ENCODE results near the gene LHFPL3. TPM values are rescaled to one million over a fixed set of nuclear protein-coding genes. Genes with fewer than 3 reads are reported as not detected.

The LHFPL3 gene
- total and polyA plus RNA-seq, 9 of the 15 experiments (the other 6 are each of a cell fraction or from before 2014, with no cell fraction given) = 0.21 to 0.52 TPM; not detected in 7

DNA sequence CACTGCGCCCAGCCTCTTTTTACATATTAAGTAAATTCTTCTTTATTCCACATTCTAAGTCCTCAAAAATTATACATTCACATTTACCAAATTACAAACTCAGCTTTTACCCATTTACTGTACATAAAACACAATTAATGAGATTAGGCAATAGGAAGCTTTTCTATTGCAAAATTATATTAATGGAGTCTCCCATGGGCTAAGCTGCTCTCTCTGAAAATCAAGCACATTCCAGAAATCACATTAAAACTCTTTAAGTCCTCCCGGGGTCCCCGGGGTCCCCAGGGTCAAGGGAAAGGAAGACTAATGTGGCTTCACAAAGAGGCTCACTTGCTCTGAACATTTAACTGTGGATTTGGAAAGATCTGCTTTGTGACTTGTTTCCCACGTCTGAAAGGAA is 558.2 kb downstream of the LHFPL3 start:
- peaks cover 6% of the 10 kb centered on the region for H3K9me3 ChIP-seq (replicated peaks; ENCODE audit: control insufficient read depth, insufficient read depth, low read depth, low read length)
- ATAC-seq (no peak), DNase-seq (ENCODE audit: extremely low read depth in 1 of 4, low spot score in 3 of 4) (no peak), FAIRE-seq (no peak)
- no peaks in the 10 kb centered on the region for H3K9me1 ChIP-seq (ENCODE audit: control insufficient read depth, insufficient read depth, low read length)
- no peak overlapping the region for H3K4me3 ChIP-seq
- peaks cover 0 to 11% of the 10 kb centered on the region in 2 experiments; a peak in 3 of 5 replicates for H3K4me1 ChIP-seq (replicated peaks in 1 of 2; ENCODE audit: control insufficient read depth in 2 of 2, insufficient read depth in 2 of 2, low read length in 2 of 2)
- no peaks in the 10 kb centered on the region for H3K36me3 ChIP-seq (ENCODE audit: control insufficient read depth, insufficient read depth, low read length)
- intact Hi-C loops (cut with micrococcal nuclease) (no loop called here), in situ Hi-C loops (cut with MboI) (no loop called here)
- no peak overlapping the region for H2AFZ ChIP-seq (ENCODE audit: low read depth, low read length)
- 0 out of 5 replicates have a peak, but pooled peaks cover 0 to 7% of the 10 kb centered on the region in 2 experiments for H3K27me3 ChIP-seq (ENCODE audit: control insufficient read depth in 2 of 2, insufficient read depth in 2 of 2, low read length in 2 of 2)
- 6% methylated on average over 4 of the region's 4 CpGs for WGBS (ENCODE audit: insufficient coverage, low coverage, missing lambda C conversion rate)
- H4K20me1 ChIP-seq (replicated peaks; ENCODE audit: control insufficient read depth, insufficient read depth, low read length) = no peaks in the 10 kb centered on the region
- no TSS peak for BruUV-seq (replicated peaks)
- H3K9ac ChIP-seq (ENCODE audit: insufficient read depth in 1 of 2, low read depth in 2 of 2, low read length in 2 of 2) = no peak overlapping the region
- ChIA-PET POLR2A (interaction anchor here (1.0 kb wide), 1 partner anchor 24 kb away, joined by 3 read pairs; no protein-coding TSS in a partner anchor), CTCF (ENCODE audit: low intra/inter-chr PET ratio) (no interaction called here)
- no peak overlapping the region for H3K4me2 ChIP-seq (ENCODE audit: insufficient read depth, low read length)
- TF ChIP-seq BCOR (IDR thresholded peaks at IDR 0.05) (no peak), STAT5A (IDR thresholded peaks at IDR 0.05; ENCODE audit: borderline replicate concordance, low read length) (no peak), TBL1XR1 (IDR thresholded peaks at IDR 0.05; ENCODE audit: low read length in 2 of 2) (no peak), MTA2 (IDR thresholded peaks at IDR 0.05; ENCODE audit: low read depth) (no peak), ZNF232 (CRISPR knock-in tag; IDR thresholded peaks at IDR 0.05) (no peak)
- TF ChIP-seq, protein P1, sequence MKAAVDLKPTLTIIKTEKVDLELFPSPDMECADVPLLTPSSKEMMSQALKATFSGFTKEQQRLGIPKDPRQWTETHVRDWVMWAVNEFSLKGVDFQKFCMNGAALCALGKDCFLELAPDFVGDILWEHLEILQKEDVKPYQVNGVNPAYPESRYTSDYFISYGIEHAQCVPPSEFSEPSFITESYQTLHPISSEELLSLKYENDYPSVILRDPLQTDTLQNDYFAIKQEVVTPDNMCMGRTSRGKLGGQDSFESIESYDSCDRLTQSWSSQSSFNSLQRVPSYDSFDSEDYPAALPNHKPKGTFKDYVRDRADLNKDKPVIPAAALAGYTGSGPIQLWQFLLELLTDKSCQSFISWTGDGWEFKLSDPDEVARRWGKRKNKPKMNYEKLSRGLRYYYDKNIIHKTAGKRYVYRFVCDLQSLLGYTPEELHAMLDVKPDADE (conservative IDR thresholded peaks at IDR 0.05; ENCODE audit: control insufficient read depth, low read depth, low read length) = no peak
- TF ChIP-seq, protein P2, sequence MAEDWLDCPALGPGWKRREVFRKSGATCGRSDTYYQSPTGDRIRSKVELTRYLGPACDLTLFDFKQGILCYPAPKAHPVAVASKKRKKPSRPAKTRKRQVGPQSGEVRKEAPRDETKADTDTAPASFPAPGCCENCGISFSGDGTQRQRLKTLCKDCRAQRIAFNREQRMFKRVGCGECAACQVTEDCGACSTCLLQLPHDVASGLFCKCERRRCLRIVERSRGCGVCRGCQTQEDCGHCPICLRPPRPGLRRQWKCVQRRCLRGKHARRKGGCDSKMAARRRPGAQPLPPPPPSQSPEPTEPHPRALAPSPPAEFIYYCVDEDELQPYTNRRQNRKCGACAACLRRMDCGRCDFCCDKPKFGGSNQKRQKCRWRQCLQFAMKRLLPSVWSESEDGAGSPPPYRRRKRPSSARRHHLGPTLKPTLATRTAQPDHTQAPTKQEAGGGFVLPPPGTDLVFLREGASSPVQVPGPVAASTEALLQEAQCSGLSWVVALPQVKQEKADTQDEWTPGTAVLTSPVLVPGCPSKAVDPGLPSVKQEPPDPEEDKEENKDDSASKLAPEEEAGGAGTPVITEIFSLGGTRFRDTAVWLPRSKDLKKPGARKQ (CRISPR knock-in tag; IDR thresholded peaks at IDR 0.05) = no peak
- H3K27ac ChIP-seq (ENCODE audit: extremely low read depth, low read depth, low read length) = no peak overlapping the region
- H3K79me2 ChIP-seq (ENCODE audit: control insufficient read depth, insufficient read depth, low read length) = no peaks in the 10 kb centered on the region

Measured in K562 (cell line).